Measurements from ENCODE around the gene PCED1B. TPM values are rescaled to one million over a fixed set of nuclear protein-coding genes. Genes with fewer than 3 reads are reported as not detected.

Gene PCED1B
- total RNA-seq, 5 donors from 2014 or later (not counting 1 experiment from before 2014, with no cell fraction given) = 53.7 to 159 (median 119) TPM

DNA sequence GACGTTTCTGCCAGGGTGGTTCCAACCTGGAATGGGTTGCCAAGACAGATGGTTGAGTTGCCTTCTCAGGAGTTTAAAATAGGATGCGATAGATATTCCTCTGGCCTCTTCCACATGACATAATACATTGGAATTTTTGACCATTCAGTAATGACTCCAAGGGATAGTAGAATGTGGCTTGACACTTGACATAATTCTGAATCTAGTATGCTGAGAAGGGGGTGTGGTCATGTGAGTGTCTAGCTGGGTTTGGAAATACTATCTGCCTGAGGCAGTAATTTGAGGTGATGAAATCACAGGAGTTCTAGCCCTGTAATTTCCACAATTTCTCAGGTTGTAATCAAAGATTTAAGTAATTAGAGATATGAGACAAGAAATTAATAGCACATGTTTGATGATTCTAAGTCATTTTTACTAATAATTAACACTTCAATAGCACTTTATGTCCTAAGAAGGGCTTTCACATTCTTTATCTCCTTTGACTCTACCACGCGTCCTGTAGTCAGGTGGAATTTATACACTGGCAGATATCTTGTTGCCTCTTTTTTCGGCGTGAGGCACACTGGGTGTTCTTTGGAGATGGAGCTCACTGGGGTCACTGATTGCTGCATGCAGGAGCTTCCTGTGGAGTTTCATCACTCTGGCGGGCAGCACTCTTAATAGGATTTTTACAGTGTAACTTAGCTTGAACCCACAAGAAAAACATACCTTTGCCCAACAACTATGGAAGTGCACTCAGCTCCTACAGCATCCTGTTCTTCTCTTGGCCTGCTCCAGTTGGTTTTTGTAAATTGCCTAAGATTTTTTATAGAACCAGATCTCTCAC lies 3.6 kb downstream of the PCED1B start:
- H3K9me3 ChIP-seq = no peaks in the 10 kb centered on the region
- H3K27me3 Mint-ChIP-seq = no peaks in the 10 kb centered on the region
- H3K9me3 Mint-ChIP-seq = no peaks in the 10 kb centered on the region
- H3K27ac Mint-ChIP-seq = peak overlapping the region; percentile 93 to 95
- no peaks in the 10 kb centered on the region for H3K27me3 ChIP-seq (replicated peaks in 1 of 2; ENCODE audit: control insufficient read depth in 2 of 2, extremely low read depth in 1 of 2, insufficient read depth in 2 of 2, low read length in 1 of 2)
- H3K4me3 ChIP-seq (ENCODE audit: control insufficient read depth in 1 of 2, extremely low read depth in 1 of 2, low read length in 1 of 2) = no peak overlapping the region
- ChIA-PET CTCF (interaction anchor here in 1 of 2 donors (0.7 kb wide), 2 partner anchors 112 to 314 kb away, joined by 3 to 4 read pairs; no protein-coding TSS in a partner anchor), POLR2A (interaction anchor here (0.5 to 0.7 kb wide), 3 partner anchors 11 to 1891 kb away, joined by 3 to 5 read pairs (median 3); no protein-coding TSS in a partner anchor)
- H3K27ac ChIP-seq (ENCODE audit: low read length) = peak overlapping the region; percentile 11
- peak overlapping the region in 1 of 3 donors; percentile 40 for H3K4me3 Mint-ChIP-seq
- 61% methylated on average over 3 of the region's 7 CpGs for WGBS (ENCODE audit: insufficient coverage)
- H3K36me3 ChIP-seq (ENCODE audit: control insufficient read depth in 2 of 2, extremely low read depth in 1 of 2, insufficient read depth in 1 of 2, low read length in 1 of 2) = no peaks in the 10 kb centered on the region
- H3K4me1 ChIP-seq (ENCODE audit: control insufficient read depth in 1 of 2, extremely low read depth in 1 of 2, insufficient read depth in 2 of 2, low read length in 2 of 2) = peaks cover 18 to 39% of the 10 kb centered on the region in 2 experiments
- H3K4me1 Mint-ChIP-seq = peaks cover 80 to 82% (median 81%) of the 10 kb centered on the region in 3 donors
- ATAC-seq (replicated peaks in 1 of 4) (no peak), DNase-seq (peak in 1 of 35 experiments; percentile 16)
- H3K36me3 Mint-ChIP-seq = no peaks in the 10 kb centered on the region

DNA sequence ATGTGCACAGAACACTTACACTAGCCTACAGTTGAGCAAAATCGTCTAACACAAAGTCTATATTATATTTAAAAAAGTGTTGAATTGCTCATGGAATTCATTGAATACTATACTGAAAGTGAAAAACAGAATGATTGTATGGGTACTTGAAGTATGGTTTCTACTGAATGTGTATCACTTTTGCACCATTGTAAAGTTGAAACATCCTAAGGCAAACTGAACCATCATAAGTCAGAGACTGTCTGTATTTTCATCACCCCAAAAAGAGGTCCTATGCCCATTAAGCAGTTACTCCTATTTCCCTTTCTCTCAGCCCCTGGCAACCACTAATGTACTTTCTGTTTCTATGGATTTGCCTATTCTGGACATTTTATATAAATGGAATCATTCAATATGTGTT lies 4.8 kb downstream of the PCED1B start:
- no peaks in the 10 kb centered on the region for H3K27me3 ChIP-seq (replicated peaks in 1 of 2; ENCODE audit: control insufficient read depth in 2 of 2, extremely low read depth in 1 of 2, insufficient read depth in 2 of 2, low read length in 1 of 2)
- H3K36me3 ChIP-seq (ENCODE audit: control insufficient read depth in 2 of 2, extremely low read depth in 1 of 2, insufficient read depth in 1 of 2, low read length in 1 of 2) = no peaks in the 10 kb centered on the region
- CTCF ChIA-PET = interaction anchor here in 1 of 2 donors (2.6 kb wide), 1 partner anchor 124 kb away, joined by 6 read pairs; no protein-coding TSS in a partner anchor
- peaks cover 15 to 30% of the 10 kb centered on the region in 2 experiments for H3K4me1 ChIP-seq (ENCODE audit: control insufficient read depth in 1 of 2, extremely low read depth in 1 of 2, insufficient read depth in 2 of 2, low read length in 2 of 2)
- ATAC-seq (replicated peaks in 1 of 4) (no peak), DNase-seq (no peak)
- no peaks in the 10 kb centered on the region for H3K9me3 ChIP-seq
- H3K27ac ChIP-seq (ENCODE audit: low read length) = peak overlapping the region; percentile 65
- POLR2A ChIA-PET = no interaction called here
- Mint-ChIP-seq H3K27ac (peak overlapping the region; percentile 93 to 95), H3K4me1 (peaks cover 69 to 73% (median 69%) of the 10 kb centered on the region in 3 donors), H3K27me3 (no peaks in the 10 kb centered on the region), H3K9me3 (no peaks in the 10 kb centered on the region), H3K36me3 (no peaks in the 10 kb centered on the region), H3K4me3 (peak overlapping the region in 2 of 3 donors; percentile 39 to 40)
- H3K4me3 ChIP-seq (ENCODE audit: control insufficient read depth in 1 of 2, extremely low read depth in 1 of 2, low read length in 1 of 2) = no peak overlapping the region
- no CpG with 5 or more reads among the region's 1 CpG for WGBS (ENCODE audit: insufficient coverage)

DNA sequence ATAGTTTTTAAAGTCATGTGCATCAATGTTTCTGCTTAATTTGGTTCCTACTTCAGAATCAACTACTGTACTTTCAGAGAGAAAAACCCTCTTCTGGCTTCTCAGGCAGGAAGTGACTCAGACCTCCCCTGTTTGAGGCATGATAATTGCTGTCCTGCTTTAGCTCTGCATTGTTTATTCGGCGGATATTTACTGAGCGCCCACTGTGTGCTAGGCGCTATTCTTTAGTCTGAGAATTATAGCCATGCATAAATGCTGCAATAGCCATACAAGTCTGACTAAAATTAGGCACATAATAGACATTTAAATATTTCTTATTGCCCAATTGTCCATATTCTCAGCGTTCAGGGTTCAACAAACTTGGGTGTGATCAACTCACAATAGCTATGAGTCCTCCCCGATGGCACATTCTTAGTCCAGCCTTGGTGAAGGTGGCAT lies 6.4 kb downstream of the PCED1B start:
- no peaks in the 10 kb centered on the region for H3K27me3 ChIP-seq (replicated peaks in 1 of 2; ENCODE audit: control insufficient read depth in 2 of 2, extremely low read depth in 1 of 2, insufficient read depth in 2 of 2, low read length in 1 of 2)
- Mint-ChIP-seq H3K4me3 (peak overlapping the region in 1 of 3 donors; percentile 40), H3K27me3 (no peaks in the 10 kb centered on the region), H3K9me3 (peaks cover 0 to 13% (median under 1%) of the 10 kb centered on the region in 3 donors), H3K4me1 (peaks cover 59 to 64% (median 59%) of the 10 kb centered on the region in 3 donors), H3K27ac (peak overlapping the region; percentile 93 to 95), H3K36me3 (peaks cover 8% of the 10 kb centered on the region)
- H3K27ac ChIP-seq (ENCODE audit: low read length) = peak overlapping the region; percentile 65
- H3K4me3 ChIP-seq (ENCODE audit: control insufficient read depth in 1 of 2, extremely low read depth in 1 of 2, low read length in 1 of 2) = no peak overlapping the region
- peaks cover 15 to 26% of the 10 kb centered on the region in 2 experiments for H3K4me1 ChIP-seq (ENCODE audit: control insufficient read depth in 1 of 2, extremely low read depth in 1 of 2, insufficient read depth in 2 of 2, low read length in 2 of 2)
- no peaks in the 10 kb centered on the region for H3K36me3 ChIP-seq (ENCODE audit: control insufficient read depth in 2 of 2, extremely low read depth in 1 of 2, insufficient read depth in 1 of 2, low read length in 1 of 2)
- ATAC-seq (replicated peaks in 1 of 4) = peak; percentile 82 to 95 (median 90)
- 0% methylated on average over 4 of the region's 6 CpGs for WGBS (ENCODE audit: insufficient coverage)
- DNase-seq = peak in 15 of 35 experiments; percentile 6 to 71 (median 25)
- POLR2A ChIA-PET = interaction anchor here (0.6 to 1.0 kb wide), 3 partner anchors 10 to 122 kb away, joined by 3 to 21 read pairs (median 4); no protein-coding TSS in a partner anchor
- CTCF ChIA-PET = interaction anchor here in 1 of 2 donors (1.0 to 2.6 kb wide), 3 partner anchors 10 to 312 kb away, joined by 5 to 6 read pairs (median 6); no protein-coding TSS in a partner anchor
- H3K9me3 ChIP-seq = no peaks in the 10 kb centered on the region

DNA sequence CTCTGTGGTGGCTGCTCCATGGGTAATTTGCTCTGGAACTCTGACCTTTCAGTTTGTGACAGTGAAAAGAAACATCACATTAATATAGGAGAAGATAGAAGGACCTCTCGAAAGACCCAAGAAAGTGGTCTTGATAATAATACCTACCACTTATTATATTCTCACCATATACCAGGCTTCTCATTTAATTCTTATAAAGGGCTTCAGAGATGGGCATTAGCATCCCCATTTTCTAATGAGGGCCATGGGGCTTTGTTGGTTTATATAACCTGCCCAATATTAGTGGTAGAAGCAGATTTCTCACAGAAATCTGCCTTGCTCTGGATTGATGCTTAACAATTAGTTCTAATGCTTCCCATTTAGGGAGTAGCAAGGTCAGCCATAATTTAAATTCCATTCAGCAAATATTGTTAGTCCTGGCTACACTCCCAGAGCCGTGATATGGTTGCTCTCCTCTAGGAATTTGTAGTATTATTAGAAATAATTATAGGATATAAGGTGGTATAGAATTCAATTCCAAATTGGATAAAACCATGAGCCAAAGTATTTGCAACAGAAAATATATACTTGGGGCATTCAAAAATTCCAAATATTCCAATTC lies 7.8 kb downstream of the PCED1B start:
- ATAC-seq (replicated peaks in 1 of 4) = no peak

DNA sequence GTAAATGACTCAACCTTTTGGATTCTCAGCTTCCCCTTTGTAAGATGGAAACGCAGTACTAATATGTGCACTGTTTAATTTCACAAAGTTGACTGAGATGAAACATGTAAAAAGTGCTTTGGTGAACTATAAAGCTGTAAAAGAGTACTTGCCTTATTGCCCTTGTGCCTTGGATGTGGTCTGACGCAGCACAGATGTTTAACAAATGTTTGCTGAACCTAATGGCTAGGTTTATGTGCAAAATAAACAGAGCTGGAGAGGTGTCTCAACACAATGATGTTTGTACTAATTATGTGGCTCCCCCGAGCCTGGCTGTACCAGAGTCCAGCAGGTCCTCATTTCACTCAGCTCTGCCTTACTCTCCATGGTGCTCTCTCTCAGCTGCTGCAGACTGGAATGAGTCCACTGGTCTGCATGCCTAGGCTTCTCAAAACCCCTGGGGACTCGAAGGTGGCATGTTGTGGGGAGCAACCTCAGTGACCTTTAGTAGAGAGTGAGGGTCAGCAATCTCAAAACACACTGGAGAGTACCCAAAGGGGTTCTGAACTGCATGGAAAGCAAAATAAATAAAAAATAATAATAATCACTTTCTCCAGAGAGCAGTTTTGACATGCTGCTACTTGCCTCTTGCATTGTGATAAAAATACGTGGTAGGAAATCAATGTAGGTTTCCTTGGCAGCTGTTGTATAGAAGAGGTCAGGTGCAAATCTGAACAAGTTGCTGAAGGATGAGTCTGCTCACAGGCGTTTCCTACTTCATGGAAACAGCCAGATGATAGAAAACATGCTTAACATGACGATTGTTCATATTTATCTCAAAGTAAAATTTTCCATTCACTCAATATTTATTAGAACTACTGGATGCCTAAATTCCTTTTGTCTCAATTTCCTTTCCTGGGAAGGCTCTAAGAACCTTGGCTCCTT lies 8.9 kb downstream of the PCED1B start:
- ChIA-PET CTCF (interaction anchor here (0.5 to 0.9 kb wide), 2 partner anchors 17 to 104 kb away, joined by 3 read pairs; no protein-coding TSS in a partner anchor), POLR2A (interaction anchor here in 1 of 2 donors (0.7 kb wide), 1 partner anchor 279 kb away, joined by 6 read pairs; no protein-coding TSS in a partner anchor)
- no peak for DNase-seq
- H3K4me3 ChIP-seq (ENCODE audit: control insufficient read depth in 1 of 2, extremely low read depth in 1 of 2, low read length in 1 of 2) = no peak overlapping the region
- H3K4me1 ChIP-seq (ENCODE audit: control insufficient read depth in 1 of 2, extremely low read depth in 1 of 2, insufficient read depth in 2 of 2, low read length in 2 of 2) = peaks cover 13 to 17% of the 10 kb centered on the region in 2 experiments
- peaks cover 0 to 22% (median 2%) of the 10 kb centered on the region in 3 donors for H3K9me3 Mint-ChIP-seq
- WGBS (ENCODE audit: insufficient coverage) = 100% methylated on average over 2 of the region's 7 CpGs
- H3K36me3 ChIP-seq (ENCODE audit: control insufficient read depth in 2 of 2, extremely low read depth in 1 of 2, insufficient read depth in 1 of 2, low read length in 1 of 2) = no peaks in the 10 kb centered on the region
- no peak for ATAC-seq (replicated peaks in 1 of 4)
- peak overlapping the region; percentile 15 to 41 for H3K27ac Mint-ChIP-seq
- peaks cover 45 to 47% (median 46%) of the 10 kb centered on the region in 3 donors for H3K4me1 Mint-ChIP-seq
- no peak overlapping the region for H3K4me3 Mint-ChIP-seq
- H3K36me3 Mint-ChIP-seq = peaks cover 12% of the 10 kb centered on the region
- H3K9me3 ChIP-seq = no peaks in the 10 kb centered on the region
- no peak overlapping the region for H3K27ac ChIP-seq (ENCODE audit: low read length)
- H3K27me3 Mint-ChIP-seq = no peaks in the 10 kb centered on the region
- H3K27me3 ChIP-seq (replicated peaks in 1 of 2; ENCODE audit: control insufficient read depth in 2 of 2, extremely low read depth in 1 of 2, insufficient read depth in 2 of 2, low read length in 1 of 2) = no peaks in the 10 kb centered on the region

More for the DNA sequence above, 7.8 kb downstream of the PCED1B start:
- Mint-ChIP-seq H3K9me3 (peaks cover 0 to 22% (median 2%) of the 10 kb centered on the region in 3 donors), H3K27ac (peak overlapping the region; percentile 9 to 30), H3K27me3 (no peaks in the 10 kb centered on the region), H3K4me1 (peaks cover 47 to 52% (median 48%) of the 10 kb centered on the region in 3 donors), H3K36me3 (peaks cover 12% of the 10 kb centered on the region), H3K4me3 (no peak overlapping the region)
- no peaks in the 10 kb centered on the region for H3K27me3 ChIP-seq (replicated peaks in 1 of 2; ENCODE audit: control insufficient read depth in 2 of 2, extremely low read depth in 1 of 2, insufficient read depth in 2 of 2, low read length in 1 of 2)
- no peak for DNase-seq
- ChIA-PET POLR2A (interaction anchor here in 1 of 2 donors (1.0 kb wide), 1 partner anchor 11 kb away, joined by 3 read pairs; no protein-coding TSS in a partner anchor), CTCF (interaction anchor here in 1 of 2 donors (0.5 to 1.9 kb wide), 2 partner anchors 8 to 105 kb away, joined by 3 to 6 read pairs; no protein-coding TSS in a partner anchor)
- no peak overlapping the region for H3K27ac ChIP-seq (ENCODE audit: low read length)
- no peak overlapping the region for H3K4me3 ChIP-seq (ENCODE audit: control insufficient read depth in 1 of 2, extremely low read depth in 1 of 2, low read length in 1 of 2)
- H3K4me1 ChIP-seq (ENCODE audit: control insufficient read depth in 1 of 2, extremely low read depth in 1 of 2, insufficient read depth in 2 of 2, low read length in 2 of 2) = peaks cover 15 to 19% of the 10 kb centered on the region in 2 experiments
- H3K9me3 ChIP-seq = no peaks in the 10 kb centered on the region
- H3K36me3 ChIP-seq (ENCODE audit: control insufficient read depth in 2 of 2, extremely low read depth in 1 of 2, insufficient read depth in 1 of 2, low read length in 1 of 2) = no peaks in the 10 kb centered on the region
- no CpG with 5 or more reads among the region's 2 CpGs for WGBS (ENCODE audit: insufficient coverage)

All from T-cell (primary cell).